ENCODE measurements around the gene RUNX1. TPM values are rescaled to one million over a fixed set of nuclear protein-coding genes. Genes with fewer than 3 reads are reported as not detected.

RUNX1 gene
- total RNA-seq, 6 experiments from 2014 or later: 2.9 to 18.3 (median 4.3) TPM

DNA sequence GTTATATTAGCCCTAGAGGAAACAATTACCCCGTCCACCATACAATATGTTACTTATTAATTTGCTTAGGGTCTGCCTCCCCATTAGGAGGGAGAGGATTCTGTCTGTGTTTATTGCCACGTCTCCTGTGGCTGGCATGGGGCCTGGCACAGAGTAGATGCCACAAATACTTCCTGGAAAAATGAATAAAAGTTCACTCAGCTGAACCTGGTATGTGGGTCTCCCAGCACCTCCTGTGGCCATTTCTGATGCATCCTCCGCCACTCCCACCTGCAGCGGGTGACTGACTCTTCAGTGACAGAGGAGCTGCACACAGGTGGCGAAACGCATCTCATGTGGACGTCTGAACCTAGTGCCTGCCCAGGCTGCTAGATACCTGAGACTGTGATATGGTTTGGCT, 267.6 kb downstream of the RUNX1 start:
- no peaks in the 10 kb centered on the region for H3K27me3 ChIP-seq
- no peak overlapping the region for H3K4me3 ChIP-seq
- TF ChIP-seq POLR2A (IDR thresholded peaks at IDR 0.05): no peak
- TF ChIP-seq, protein P1, sequence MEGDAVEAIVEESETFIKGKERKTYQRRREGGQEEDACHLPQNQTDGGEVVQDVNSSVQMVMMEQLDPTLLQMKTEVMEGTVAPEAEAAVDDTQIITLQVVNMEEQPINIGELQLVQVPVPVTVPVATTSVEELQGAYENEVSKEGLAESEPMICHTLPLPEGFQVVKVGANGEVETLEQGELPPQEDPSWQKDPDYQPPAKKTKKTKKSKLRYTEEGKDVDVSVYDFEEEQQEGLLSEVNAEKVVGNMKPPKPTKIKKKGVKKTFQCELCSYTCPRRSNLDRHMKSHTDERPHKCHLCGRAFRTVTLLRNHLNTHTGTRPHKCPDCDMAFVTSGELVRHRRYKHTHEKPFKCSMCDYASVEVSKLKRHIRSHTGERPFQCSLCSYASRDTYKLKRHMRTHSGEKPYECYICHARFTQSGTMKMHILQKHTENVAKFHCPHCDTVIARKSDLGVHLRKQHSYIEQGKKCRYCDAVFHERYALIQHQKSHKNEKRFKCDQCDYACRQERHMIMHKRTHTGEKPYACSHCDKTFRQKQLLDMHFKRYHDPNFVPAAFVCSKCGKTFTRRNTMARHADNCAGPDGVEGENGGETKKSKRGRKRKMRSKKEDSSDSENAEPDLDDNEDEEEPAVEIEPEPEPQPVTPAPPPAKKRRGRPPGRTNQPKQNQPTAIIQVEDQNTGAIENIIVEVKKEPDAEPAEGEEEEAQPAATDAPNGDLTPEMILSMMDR (IDR thresholded peaks at IDR 0.05): no peak
- no peak overlapping the region for H3K27ac ChIP-seq
- no peaks in the 10 kb centered on the region for H3K36me3 ChIP-seq
- H3K4me1 ChIP-seq: no peaks in the 10 kb centered on the region
- ATAC-seq (peak in 1 of 4 donors; percentile 29), DNase-seq (no peak)
- intact Hi-C loops (cut with DNase I): no loop called here
- WGBS (ENCODE audit: insufficient coverage, low coverage, low lambda C conversion rate, missing lambda C conversion rate): 80% methylated on average over 7 of the region's 7 CpGs
- H3K9me3 ChIP-seq: no peaks in the 10 kb centered on the region

DNA sequence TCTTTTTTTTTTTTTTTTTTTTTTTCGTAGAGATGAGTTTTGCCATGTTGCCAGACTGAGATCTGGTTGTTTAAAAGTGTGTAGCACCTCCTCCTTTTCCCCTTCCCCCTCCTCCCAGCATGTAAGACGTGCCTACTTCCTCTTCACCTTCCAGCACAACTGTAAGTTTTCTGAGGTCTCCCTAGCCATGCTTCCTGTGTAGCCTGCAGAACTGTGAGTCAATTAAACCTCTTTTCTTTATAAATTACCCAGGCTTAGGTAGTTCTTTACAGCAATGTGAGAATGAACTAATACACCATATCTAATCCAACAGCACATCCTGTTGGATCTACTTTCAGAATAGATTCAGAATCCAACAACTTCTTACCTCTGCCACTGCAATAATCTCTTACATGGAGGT, 269.2 kb downstream of the RUNX1 start:
- ATAC-seq: no peak
- H3K27ac ChIP-seq: no peak overlapping the region
- intact Hi-C loops (cut with DNase I): no loop called here
- 30% methylated on average over 2 of the region's 2 CpGs for WGBS (ENCODE audit: insufficient coverage, low coverage, low lambda C conversion rate, missing lambda C conversion rate)
- no peak for DNase-seq
- H3K27me3 ChIP-seq: no peaks in the 10 kb centered on the region
- TF ChIP-seq, protein P1 (IDR thresholded peaks at IDR 0.05): no peak
- TF ChIP-seq POLR2A (IDR thresholded peaks at IDR 0.05): no peak
- H3K36me3 ChIP-seq: no peaks in the 10 kb centered on the region
- H3K4me1 ChIP-seq: peaks cover 0 to 4% (median 0%) of the 10 kb centered on the region in 4 donors
- no peaks in the 10 kb centered on the region for H3K9me3 ChIP-seq
- no peak overlapping the region for H3K4me3 ChIP-seq

DNA sequence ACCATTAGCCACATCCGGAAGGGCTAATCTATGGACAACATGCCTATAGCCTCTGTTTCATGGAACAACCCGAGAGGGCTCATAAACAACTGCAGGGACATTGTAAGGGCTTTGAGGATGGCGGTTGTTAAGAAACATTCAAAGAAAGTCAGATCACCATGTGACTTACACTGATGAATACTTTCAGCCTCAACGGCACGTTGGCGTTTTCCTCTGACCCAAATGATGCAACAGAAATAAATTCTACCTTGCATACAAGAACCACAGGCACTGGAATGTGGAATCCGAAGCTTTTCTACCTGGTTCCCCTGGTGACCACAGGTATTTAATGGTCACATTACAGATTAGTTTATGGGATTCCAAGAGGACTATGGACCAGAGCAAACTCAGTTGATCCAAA, 273.3 kb downstream of the RUNX1 start:
- TF ChIP-seq, protein P1 (IDR thresholded peaks at IDR 0.05): no peak
- TF ChIP-seq POLR2A (IDR thresholded peaks at IDR 0.05): no peak
- H3K27me3 ChIP-seq: no peaks in the 10 kb centered on the region
- no peaks in the 10 kb centered on the region for H3K9me3 ChIP-seq
- H3K27ac ChIP-seq: no peak overlapping the region
- 83% methylated on average over 5 of the region's 7 CpGs for WGBS (ENCODE audit: insufficient coverage, low coverage, low lambda C conversion rate, missing lambda C conversion rate)
- H3K36me3 ChIP-seq: no peaks in the 10 kb centered on the region
- intact Hi-C loops (cut with DNase I): no loop called here
- DNase-seq (no peak), ATAC-seq (no peak)
- H3K4me1 ChIP-seq: peaks cover 0 to 6% (median 0%) of the 10 kb centered on the region in 4 donors
- H3K4me3 ChIP-seq: no peak overlapping the region

DNA sequence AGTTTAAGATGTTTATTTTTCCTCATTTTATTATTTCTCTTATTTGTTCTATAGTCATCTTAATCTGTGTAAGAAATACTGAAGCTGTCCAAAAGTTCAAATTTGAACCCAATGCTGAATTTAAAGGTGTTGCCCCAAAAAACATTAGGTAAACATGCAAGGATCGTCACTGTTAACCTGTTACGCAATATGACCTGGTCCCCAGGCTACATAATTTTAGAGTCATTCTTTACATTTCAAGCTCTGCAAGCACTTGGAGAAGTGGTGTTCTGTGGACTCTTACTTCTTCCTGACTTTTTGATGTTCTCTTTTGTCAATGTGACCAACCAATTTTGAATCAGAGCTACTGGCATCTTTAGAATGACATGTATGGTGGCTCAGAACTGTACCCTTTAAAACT, 274.4 kb downstream of the RUNX1 start:
- Histone ChIP-seq H3K27me3 (no peaks in the 10 kb centered on the region), H3K27ac (no peak overlapping the region), H3K9me3 (no peaks in the 10 kb centered on the region), H3K4me1 (peaks cover 0 to 6% (median 0%) of the 10 kb centered on the region in 4 donors), H3K4me3 (no peak overlapping the region), H3K36me3 (no peaks in the 10 kb centered on the region)
- TF ChIP-seq, protein P1 (IDR thresholded peaks at IDR 0.05): no peak
- TF ChIP-seq POLR2A (IDR thresholded peaks at IDR 0.05): no peak
- no peak for DNase-seq
- intact Hi-C loops (cut with DNase I): no loop called here
- no peak for ATAC-seq
- WGBS (ENCODE audit: insufficient coverage, low coverage, low lambda C conversion rate, missing lambda C conversion rate): 42% methylated on average over 2 of the region's 2 CpGs

DNA sequence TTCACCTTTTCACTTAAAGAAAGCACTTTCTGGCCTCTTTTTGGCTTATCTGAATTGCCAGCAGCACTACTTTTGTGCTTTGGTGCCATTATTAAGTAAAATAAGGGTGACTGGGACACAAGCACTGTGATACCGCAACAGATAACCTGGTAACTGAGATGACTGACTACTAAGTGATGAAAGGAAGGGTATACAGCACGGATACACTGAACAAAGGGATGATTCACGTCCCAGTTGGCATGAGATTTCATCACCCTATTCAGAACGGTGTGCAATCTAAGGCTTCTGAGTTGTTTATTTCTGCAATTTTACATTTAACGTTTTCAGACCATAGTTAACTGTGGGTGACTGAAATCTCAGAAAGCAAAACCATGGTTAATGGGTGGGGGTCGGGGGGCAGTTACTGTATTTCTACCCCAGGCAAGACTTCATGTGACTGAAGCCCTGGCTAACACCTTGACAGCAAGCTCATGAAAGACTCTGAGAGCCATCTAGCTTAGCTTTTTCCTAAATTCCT, 277.5 kb downstream of the RUNX1 start:
- TF ChIP-seq, protein P1 (IDR thresholded peaks at IDR 0.05): no peak
- TF ChIP-seq POLR2A (IDR thresholded peaks at IDR 0.05): no peak
- H3K4me3 ChIP-seq: no peak overlapping the region
- ATAC-seq: peak in 1 of 4 donors; percentile 39
- no peak for DNase-seq
- H3K36me3 ChIP-seq: no peaks in the 10 kb centered on the region
- peaks cover 0 to 6% (median 0%) of the 10 kb centered on the region in 4 donors for H3K4me1 ChIP-seq
- H3K27ac ChIP-seq: no peak overlapping the region
- H3K9me3 ChIP-seq: no peaks in the 10 kb centered on the region
- 60% methylated on average over 6 of the region's 6 CpGs for WGBS (ENCODE audit: insufficient coverage, low coverage, low lambda C conversion rate, missing lambda C conversion rate)
- H3K27me3 ChIP-seq: no peaks in the 10 kb centered on the region
- intact Hi-C loops (cut with DNase I): no loop called here

Data from right lobe of liver (tissue), 6 donors.